NCI-H187 treated with DMSO at 0.1 percent for 48 hours (cell line): ENCODE measurements around the gene VSX2.
A peak's percentile ranks its signal among the peaks of the same experiment; 100 is the strongest.

ENCODE experiments used
- DNase-seq: peaks from one replicate; lab custom pipeline; 2025; lab: John Stamatoyannopoulos, UW

VSX2 gene

DNA sequence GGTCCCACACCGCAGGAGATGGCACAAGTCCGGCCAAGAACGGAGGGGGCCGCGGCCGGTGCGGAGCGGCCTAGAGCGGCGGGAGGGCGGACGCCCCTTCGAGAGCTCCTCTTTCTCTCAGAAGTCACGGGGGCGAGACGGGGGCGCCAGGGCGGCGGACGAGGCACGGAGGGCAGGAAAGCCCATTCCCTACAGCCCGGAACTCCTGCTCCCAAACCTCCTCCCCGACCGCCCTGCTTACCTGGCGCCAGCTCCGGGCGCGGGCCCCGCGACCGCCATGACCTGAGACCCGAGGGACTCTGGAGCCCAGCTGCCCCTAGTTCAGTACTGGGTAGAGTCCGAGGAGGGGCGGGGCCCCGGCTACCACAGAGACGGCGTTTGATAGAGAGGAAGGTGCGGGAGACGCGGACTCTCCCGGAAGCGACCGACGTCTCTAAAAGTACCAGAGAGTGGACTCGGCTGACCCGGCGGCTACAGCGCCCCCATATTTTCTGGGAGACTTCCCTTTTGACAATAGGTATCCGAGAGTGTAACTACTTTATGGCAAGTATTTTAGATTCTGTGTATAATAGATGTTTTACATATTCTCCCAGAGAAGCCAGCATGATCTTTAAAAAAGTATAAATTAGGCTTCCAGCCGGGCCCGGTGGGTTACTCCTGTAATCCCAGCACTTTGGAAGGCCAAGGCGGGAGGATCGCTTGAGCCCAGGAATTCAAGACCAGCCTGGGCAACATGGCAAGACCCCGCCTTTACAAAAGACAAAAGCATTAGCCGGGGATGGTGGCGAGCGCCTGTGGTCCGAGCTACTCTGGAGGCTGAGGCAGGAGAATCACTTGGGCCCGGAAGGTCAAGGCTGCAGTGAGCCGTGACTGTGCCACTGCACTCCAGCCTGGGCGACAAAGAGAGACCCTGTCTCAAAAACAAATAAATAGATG lies 63.7 kb downstream of the VSX2 start, which contains the start of gene ABCD4:
Gene ABCD4 (minus strand): TSS at position 301 of the 936 bp plus-strand sequence. CDS start 22 bp downstream, at position 279.
- peak; percentile 81 for DNase-seq

DNA sequence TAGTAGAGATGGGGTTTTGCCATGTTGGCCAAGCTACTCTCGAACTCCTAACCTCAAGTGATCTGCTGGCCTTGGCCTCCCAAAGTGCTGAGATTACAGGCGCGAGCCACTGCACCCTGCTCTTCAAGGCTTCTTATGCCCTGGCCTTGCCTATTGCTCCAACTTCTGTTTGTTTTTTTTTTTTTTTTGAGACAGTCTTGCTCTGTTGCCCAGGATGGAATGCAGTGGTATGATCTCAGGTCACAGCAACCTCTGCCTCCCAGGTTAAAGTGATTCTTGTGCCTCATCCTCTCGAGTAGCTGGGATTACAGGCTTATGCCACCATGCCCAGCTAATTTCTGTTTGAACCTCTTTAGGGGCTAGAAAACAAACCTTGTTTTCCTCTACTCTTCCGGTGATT lies 69.4 kb downstream of the VSX2 start:
- no peak for DNase-seq

DNA sequence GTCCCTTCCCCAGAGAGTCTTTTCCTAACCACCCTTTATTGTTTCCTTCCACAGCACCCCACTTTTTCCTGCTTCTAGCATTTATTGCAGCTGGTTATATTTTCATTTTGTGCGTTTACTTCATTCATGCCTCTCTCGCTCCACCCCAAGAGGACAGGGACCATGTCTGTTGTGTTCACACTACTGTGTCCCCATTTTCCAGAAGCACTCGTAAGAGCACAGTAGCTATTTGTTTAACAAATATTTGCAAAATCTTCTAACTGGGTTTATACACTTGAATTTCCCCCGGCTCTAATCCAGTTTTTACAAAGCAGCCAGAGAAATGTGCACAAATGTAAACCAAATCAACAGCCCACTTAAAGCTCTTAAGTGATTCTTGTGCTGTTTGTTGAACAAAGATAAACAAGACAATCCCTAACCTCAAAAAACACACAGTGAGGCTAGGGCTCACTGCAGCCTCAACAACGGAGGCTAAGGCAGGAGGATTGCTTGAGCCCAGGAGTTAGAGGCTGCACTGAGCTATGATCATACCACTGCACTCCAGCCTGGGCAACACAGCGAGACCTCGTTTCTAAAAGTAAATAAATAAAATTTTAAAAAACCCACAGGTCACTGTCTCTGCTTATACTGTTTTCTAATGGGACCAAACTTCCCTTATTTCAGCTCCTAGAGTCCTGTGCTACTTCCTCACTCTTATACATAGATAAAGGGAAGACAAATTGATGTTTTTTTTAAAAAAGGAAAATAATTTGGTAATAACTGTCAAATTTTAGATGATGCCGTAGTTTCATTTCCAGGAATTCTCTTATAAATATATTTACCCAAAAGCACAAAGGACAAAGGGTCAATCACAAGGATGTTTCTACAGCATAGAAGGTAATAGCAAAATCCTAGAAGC lies 70.1 kb downstream of the VSX2 start:
- no peak for DNase-seq

DNA sequence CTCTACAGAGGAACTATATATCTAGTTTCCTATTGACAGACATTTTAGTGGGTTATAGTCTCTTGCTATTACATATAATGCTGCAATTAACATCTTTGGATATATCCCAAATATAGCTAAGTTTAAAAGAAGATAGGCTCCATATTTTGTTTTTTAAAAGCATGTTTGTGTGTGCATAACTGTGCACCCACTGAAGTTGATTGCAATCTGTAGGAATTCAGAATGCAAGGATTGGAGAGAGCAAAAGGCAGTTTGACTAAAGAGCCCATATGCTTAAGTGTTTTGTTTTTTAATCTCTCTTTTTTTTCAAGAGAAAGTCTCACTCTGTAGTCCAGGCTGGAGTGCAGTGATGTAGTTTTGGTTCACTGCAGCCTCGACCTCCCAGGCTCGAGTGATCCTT lies 72.9 kb downstream of the VSX2 start:
- no peak for DNase-seq
